NCI-H2029 treated with DMSO at 0.1 percent for 48 hours (cell line): ENCODE measurements around the gene KRTAP10-12.
A peak's percentile ranks its signal among the peaks of the same experiment; 100 is the strongest.
"Not testable (repeated sequence)": the region's sequence is repeated elsewhere in the genome, so short reads cannot be mapped to it uniquely, and the experiment has no call there.

Source experiments
- DNase-seq: peaks from one replicate; lab custom pipeline; 2025; lab: John Stamatoyannopoulos, UW

The KRTAP10-12 gene

DNA sequence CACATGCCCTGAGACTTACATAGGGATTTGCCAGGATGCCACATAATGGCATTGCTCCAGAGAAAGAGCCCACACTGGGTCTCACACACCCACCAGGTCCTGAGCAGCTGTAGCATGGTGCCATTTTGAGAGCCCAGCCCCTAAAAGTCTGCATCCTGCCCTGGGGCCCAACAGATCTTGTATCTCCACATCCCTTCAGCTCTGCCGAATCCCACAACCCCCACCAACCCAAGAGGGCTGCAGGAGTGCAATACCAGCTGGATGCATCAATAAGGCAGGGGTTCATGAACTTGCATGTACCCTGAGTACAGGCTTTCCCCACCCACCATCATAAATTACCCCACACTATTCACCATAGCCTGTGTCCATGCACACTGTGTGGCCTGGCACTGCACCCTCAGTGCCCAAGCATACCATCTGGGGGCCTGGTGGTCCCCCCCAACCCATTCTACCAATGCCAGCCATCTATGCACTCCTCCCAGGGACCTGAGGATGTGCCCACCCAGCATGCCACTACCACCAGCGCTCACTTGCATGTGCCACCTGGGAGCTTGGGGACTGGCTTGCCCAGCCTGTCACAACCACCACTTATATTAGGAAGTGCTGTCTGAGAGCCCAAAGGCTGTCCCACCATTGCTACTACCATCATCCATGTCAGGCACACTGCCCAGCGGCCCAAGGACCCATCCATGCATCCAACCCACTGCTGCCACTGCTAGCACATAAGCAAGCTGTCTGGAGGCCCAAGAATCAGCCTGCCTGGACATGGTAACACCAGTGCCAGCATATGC, 26.1 kb upstream of the KRTAP10-12 start:
- DNase-seq = no peak

DNA sequence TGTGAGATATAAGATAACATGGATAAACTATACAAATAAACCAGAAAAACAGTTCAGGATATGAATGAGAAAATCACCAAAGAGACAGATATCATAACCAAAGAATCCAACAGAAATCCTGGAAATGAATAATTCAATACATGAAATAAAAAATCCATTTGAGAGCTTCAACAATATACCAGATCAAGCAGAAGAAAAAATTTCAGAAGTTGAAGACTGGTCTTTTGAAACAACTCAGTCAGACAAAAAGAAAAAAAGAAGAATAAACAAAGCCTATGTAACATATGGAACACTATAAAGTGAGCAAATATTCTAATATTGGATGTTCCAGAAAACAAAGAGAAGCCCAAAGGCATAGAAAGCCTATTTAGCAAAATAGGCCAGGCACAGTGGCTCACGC, 25.1 kb upstream of the KRTAP10-12 start:
- no peak for DNase-seq

DNA sequence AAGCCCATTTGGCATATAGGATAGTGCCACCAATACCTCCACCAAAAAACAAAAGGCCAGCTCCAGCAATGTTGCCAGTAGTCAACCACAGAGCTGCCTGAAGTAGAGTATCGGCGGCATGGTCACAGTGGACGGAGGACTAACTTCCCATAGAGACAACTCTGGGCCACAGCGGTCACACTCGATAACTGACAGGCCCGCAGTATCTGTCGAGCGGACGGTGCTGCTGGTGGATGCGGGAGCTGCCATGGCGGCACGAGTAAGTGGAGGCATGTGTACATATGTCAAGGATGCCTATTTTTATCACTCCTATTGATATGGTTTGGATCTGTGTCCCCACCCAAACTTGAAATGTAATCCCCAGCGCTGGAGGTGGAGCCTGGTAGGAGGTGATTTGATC, 19.1 kb upstream of the KRTAP10-12 start:
- DNase-seq = no peak

DNA sequence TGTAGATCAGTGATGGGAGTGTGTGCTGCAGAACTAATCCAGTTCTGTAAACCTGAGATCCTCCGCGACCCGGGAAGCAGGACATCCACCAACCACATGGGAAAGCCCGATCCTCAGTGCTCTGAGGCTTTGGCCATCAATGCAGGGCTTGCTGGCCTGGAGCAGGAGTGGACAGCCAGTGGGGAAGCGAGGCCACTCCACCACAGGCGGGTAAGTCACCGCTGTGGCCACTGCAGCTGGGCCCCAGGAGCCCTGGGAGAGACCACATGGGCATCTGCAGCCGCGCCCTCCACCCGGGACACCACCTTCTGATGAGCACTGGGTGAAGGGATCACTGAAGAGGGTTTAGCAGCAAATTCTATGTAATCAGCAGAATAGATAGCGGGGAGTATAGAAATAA, 15.8 kb upstream of the KRTAP10-12 start:
- DNase-seq = no peak

DNA sequence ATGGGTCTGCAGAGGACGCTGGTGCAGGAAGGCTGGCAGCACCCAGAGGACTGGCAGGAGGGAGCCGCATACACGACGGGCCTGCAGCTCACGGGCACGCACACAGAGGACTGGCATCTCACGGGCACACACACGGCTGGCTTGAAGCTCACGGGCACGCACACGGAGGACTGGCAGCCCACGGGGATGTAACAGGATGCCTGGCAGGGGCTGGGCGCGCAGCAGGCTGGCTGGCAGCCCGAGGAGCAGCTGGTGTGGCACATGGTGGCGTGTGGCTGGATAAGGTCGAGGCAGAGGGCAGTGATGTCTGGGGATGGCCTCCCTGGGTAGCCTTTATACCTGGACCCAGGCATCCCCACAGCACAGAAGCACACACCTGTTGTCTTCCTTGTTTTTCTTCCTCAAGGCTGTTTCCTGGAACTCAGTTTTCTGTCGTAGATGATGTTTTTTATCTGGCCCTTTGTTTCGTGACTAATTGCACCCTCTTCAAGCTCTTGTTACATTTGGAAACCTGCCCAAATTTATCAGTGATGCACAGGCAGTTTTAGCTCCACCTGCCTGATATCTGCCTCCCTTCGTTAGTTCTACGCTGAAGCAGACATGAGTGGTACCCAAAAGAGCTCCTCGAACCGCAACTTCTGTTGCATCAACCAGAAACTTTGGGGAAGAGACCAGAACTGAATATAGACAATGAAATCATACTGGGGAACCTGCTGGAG, 15.0 kb upstream of the KRTAP10-12 start, which contains the start of gene KRTAP12-1:
Gene KRTAP12-1 (minus strand): TSS at position 303 of the 719 bp plus-strand sequence. CDS start 40 bp downstream, at position 263.
- peak; percentile 73 for DNase-seq

DNA sequence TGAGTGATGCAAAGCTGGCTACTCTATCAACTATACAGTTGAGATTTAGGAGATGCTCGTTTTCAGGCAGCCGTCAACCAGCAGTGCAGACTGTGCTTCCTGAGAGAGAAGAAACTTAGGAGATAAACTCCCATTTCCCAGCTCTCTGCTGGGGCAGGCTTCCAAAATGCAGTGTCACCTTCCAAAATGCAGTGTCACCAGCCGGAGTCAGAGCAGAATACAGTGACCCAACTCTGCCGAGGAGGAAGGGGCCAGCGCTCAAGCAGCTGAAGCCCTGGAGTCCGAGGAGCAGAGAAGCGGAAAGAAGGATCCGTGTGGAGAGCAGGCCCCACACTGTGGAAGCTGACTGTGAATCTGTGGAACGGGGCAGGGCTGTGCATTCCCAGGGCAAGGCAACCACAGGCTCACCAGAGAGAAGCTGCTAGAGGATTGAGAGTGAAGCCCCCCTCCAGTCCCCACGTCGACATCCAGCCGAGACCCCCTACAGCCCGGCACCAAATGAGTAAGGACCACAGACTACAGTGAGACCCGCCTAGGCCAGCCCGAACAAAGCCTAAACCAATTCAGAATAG, 14.3 kb upstream of the KRTAP10-12 start:
- no peak for DNase-seq

DNA sequence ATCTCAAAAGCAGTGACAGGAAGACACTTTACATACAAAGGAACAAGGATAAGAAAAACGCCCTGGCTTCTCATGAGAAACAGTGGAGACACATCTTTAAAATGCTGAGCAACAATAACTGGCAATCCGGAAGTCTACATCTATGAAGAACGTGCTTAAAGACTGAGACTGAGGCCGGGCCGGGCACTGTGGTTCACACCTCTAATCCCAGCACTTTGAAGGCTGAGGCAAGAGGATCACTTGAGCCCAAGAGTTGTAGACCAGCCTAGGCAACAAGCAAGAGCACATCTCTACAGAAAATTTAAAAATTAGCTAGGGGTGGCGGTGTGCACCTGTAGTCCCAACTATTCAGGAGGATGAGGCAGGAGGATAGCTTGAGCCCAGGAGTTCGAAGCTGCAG, 12.9 kb upstream of the KRTAP10-12 start:
- DNase-seq = no peak

DNA sequence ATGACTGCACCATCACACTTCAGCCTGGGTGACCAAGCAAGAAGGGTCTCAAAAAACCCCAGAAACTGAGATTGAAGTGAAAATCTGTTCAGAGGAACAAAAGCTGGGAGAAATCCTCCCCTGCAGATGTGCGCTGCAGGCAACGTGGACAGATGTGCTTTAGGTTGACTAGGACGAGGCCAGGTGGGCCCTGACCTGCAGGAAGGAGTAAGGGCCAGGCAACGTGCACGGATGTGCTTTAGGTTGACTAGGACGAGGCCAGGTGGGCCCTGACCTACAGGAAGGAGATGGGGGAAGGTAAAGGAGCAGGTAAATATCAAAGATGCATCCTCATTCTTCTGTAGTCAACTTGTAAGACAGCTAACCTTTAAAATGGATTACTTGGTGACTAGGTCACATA, 12.5 kb upstream of the KRTAP10-12 start:
- DNase-seq = no peak

DNA sequence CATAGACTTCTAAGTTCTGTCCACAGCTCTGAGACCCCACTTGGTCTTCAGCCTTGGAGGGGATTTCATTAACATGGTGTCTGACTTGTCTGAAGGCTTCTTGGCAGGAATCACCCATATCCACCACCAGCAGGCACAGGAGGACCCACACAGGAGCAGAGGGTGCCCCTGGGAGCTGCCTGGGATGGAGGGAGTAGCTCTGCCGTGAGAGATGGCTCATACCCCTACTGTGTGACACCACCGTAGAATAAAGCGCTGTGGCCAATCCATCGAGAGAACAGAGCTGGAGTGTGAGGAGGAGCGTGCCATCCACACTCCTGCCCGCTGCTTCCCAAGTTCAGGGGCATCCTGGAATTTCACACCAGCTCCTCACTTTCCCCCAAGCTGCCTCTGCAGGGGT, 11.9 kb upstream of the KRTAP10-12 start:
- not testable (repeated sequence) for DNase-seq

DNA sequence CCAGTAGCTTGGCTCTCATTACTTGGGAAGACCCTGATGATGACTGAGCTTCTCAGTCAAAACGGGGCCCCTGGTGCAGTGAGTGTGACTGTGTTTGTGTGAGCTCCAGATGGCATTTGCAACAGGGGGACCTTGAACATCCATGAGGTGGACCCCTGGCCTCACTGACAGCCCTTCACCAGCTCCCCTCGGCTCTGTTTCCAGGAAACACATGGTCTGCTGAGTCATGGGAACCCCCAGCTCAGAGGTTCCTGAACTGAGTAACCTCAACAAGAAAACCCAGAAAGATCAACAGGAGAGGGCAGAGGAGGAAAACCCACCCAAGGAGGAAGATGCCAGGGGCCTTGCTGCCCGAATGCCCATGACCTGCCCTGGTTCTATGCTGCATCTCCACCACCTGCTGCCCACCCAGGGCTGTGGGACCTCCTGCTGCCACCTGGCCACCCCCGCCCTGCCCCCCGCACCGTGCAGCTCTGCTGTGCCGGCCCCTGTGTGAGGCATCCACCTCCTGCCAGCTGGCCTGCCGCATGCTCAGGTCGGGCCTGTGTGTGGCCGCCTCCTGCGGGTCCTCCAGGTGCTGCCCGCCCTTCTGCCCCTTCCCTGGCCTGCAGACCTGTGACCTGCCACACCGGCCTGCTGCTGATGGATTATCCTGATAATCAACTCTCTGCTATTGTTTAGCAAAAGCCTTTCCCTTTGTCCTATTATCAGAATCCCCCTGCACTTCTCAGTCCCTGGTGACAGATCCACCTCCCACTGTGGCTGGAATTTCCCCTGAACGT, 10.8 kb upstream of the KRTAP10-12 start:
- no peak for DNase-seq

DNA sequence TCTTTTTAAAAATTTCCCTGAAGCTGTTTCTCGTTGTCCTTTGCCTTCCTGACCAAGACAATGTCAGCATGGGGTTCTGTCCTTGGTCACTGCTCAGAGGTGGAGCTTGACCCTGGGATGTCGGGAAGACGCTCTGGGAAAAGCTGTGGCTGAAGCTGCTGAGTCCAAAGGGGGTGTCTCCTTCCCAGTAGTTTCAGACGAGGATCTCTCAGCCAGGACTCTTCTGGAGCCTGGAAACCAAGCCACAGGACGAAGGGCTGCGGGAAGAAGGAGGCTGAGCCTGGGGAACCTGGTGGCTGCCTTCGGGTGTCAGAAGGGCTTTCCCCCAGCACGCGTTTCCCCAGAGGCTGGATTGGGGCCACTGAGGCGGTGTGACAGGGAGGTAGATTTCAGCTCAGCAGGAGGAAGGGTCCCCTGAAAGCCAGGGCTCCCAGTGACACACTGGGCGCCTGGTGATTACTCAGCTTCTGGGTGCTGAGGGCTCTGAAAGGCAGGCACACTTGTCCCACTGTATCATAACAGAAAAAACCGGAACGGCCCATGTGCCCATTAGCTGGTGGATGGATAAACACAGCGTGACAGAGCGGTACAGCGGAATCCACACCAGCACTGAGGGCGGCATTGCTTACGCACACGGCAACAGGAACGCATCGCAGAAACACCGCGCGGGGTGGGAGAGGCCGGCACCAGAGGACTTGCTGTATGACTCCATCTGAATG, 10.0 kb upstream of the KRTAP10-12 start:
- DNase-seq = no peak

DNA sequence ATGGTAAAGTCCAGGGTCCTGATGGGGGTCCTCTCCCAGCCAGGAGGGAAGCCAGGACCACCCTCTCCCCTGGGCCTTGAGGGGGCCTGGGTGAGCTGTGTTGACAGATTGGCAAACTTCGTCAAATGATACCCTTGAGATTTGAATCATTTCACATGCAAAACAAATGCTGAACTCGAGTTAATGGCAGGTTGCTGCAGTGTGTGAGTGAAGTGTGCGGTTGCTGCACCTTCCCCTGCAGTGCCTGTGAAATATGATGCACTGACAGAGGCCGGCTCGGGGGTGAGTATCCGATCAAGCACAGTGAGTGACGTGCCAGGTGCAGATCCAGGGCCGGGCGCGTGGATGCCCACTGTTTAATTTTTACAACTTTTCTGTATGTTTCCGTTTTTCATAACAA, 9.3 kb upstream of the KRTAP10-12 start:
- DNase-seq = no peak

DNA sequence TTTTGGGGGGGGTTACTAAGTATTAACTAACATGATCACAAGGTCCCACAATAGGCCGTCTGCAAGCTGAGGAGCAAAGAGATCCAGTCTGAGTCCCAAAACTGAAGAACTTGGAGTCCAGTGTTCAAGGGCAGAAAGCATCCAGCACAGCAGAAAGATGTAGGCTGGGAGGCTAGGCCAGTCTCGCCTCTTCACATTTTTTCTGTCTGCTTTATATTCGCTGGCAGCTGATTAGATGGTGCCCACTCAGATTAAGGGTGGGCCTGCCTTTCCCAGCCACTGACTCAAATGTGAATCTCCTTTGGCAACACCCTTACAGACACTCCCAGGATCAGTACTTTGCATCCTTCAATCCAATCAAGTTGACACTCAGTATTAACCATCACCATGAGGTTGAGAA, 7.2 kb upstream of the KRTAP10-12 start:
- not testable (repeated sequence) for DNase-seq

DNA sequence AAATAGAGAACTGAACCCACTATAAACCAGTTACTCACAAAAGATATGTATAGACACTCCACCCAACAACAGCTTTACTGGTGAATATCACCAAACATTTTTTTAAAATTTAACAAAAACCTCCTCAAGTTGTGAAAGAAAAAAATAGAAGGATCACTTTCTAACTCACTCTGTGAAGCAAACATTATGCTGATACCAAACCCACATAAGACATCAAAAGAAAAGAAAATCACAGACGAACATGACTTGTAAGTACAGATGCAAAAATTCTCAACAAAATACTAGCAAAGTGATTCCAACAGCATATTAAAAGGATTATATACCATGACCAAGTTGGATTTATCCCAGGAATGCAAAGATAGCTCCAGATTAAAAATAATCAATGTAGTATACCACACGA, 5.3 kb upstream of the KRTAP10-12 start:
- DNase-seq = no peak

DNA sequence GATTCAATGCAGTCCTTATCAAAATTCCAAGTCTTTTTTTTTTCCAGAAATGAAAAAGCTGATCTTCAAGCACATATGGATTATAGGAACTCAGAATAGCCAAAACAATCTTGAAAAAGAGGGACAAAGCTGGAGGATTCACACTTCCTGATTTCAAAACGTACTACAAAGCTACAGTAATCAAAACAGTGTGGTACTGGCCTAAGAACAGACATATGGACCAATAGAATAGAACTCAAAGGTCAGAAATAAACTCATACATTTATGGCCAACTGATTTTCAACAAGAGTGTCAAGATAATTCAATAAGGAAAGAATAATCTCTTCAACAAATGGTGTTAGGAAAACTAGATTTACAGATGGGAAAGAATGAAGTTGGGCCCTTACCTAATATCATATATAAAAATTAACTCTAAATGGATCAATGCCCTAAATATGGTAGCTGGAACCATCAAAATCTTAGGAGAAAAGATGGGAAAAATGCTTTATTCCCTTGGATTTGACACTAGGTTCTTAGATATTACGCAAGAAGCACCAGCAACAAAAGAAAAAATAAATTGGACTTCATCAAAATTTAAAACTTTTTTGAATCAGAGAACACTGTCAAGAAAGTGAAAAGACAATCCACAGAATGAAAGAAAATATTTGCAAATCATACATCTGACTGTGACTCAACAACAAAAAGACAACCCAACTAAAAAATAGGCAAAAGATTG, 4.0 kb upstream of the KRTAP10-12 start:
- no peak for DNase-seq

DNA sequence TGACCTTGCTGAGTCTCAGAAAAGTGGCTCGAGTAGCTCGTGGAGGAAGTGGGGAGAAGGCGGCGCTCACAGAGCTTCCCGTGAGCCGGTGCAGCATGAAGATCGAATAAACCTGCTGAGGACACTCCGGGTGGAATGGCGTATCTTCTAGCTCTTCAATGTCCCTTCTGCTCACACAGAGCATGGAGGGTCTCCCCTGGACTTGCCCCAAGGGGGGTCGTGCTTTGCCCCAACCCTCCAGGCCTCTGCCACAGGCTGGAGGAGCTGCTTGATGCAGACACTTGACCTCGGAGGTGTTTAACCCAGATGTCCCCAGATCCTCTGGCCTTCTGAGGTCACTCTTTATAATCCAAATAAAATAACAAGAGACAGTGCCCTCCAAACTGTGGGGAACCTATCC, 2.2 kb upstream of the KRTAP10-12 start:
- DNase-seq = no peak

DNA sequence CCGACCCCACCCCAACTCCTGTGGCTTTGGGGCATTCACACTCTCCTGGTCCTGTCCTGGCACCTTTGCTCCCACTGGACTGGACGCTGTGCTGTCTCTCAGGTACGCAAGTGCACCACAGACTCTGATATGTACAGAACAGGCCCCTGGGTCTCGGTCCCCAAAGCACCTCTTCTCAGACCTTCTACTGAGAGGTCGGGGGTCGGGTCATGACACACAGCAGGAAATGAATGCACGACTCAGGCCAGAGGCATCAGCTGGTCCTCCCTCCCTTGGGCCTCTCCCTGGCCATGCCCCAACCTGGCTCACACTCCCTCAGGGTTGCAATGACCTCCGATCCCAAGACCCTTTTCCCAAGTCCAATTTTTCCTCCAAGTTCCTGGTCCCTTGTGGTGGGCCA, 1.8 kb upstream of the KRTAP10-12 start:
- no peak for DNase-seq

DNA sequence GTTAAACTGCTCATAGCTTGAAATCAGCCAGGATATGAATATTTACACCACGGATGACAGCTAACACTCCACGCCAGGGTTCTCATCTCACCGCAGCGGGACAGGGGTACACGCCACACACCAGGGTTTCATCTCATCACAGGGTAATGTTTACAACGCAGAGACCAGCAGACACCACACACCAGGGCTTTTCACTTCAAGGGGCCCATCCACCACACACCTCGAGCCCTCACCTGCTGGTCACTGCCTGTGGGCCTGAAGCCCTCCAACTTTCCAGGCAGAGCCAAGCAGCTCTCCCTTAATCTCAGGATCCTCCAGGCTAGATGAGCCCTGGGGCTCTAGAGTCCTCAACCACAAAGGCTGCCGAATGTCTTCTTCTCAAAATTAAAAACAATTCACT, 1.3 kb upstream of the KRTAP10-12 start:
- DNase-seq = no peak

DNA sequence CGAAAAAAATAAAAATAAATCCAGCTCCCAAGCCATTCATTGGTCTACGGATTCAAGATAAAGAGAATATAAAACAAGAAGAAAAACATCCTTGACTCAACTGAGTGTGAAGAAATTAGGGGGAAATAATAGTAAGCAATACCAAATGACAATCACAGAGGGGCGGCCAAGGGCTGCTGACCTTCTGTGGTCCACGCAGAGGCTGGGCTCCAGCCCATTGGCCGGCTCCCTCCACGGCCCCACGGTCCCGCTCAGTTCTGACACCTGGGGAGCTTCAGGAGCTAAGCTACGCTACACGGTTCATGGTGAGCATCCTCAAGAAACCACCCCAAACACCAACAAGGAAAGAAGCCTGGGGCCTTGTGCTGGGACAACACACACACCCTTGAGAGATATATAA, 400 bp upstream of the KRTAP10-12 start:
- no peak for DNase-seq

DNA sequence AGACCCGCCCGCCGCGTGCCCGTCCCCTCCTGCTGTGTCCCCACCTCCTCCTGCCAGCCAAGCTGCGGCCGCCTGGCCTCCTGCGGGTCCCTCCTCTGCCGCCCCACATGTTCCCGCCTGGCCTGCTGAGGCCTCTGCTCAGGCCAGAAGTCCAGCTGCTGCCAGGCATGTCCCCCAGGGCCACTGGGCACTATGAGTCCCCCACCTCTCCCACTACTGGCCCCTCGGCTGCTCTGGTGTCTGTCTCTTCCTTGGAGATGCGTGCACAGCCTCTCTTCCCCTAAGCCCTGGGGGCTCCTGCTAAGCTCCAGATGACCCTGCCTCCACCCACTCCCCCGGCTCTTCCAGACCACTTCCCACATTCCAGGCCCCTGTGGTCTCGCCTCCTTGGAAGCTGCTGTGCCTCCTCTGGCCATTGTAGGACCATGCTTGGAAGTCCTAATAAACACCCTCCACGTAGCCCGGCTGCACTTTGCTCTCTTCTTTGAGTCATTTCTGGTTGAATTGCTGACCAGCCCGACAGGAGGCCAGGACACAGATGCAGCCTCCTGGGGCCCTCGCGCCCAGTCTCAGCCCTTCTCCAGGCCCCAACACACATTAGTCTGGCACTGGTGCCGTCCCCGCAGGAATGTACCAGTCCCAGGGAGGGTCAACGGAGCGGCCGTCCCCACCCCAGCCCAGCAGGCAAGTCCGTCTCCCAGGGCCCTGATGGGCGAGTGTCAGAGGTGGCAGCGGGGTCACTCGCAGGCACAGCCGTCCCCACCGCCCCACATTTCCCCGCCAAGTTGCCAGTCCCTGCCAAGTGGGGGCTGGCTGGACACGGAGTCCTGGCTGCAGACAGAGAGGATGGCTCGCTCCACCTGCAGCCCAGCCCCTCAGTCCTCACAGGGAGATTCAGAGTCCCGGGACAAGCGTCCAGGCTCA, 1.1 kb downstream of the KRTAP10-12 start:
- no peak for DNase-seq
